Esophagus muscularis mucosa (tissue), 4 donors: ENCODE data around the gene PIGB. TPM values are rescaled to one million over a fixed set of nuclear protein-coding genes. Genes with fewer than 3 reads are reported as not detected.

ENCODE experiments used
- DNase-seq: peaks from one replicate; pipeline ENCODE4 v3.0.0-alpha.2; 2017; ENCODE audit errors: extremely low spot score
- H3K27ac ChIP-seq, 4 donors: fragments of 200-600 bp; sonication (generic); replicated peaks in 1 of 4; 1 replicate in 3 of 4; 2 replicates in 1 of 4; pipeline ENCODE4 v1.5.1; 2016 to 2019; ENCODE audit warnings: mild to moderate bottlenecking in 1 of 4
- H3K27me3 ChIP-seq, 4 donors: fragments of 200-600 bp; sonication (generic); one replicate each; pipeline versions ENCODE4 v1.5.1 to v1.6.0; 2016 to 2019
- H3K36me3 ChIP-seq, 4 donors: fragments of 200-600 bp; sonication (generic); one replicate each; pipeline ENCODE4 v1.5.1; 2016 to 2019
- H3K4me1 ChIP-seq, 4 donors: fragments of 200-600 bp; sonication (generic); one replicate each; pipeline ENCODE4 v1.5.1; 2016 to 2019
- H3K4me3 ChIP-seq, 4 donors: fragments of 200-600 bp; sonication (generic); 1 replicate in 2 of 4; 2 replicates in 2 of 4; pipeline ENCODE4 v1.5.1; 2016 to 2019; ENCODE audit warnings: mild to moderate bottlenecking in 4 of 4, moderate library complexity in 1 of 4
- H3K9me3 ChIP-seq, 4 donors: fragments of 200-600 bp; sonication (generic); 1 replicate in 3 of 4; 2 replicates in 1 of 4; pipeline ENCODE4 v1.5.1; 2016 to 2019
- EP300 ChIP-seq: sonication (generic); formaldehyde crosslinking; IDR thresholded peaks from one replicate; pipeline ENCODE4 v1.6.1; 2017; ENCODE audit warnings: antibody characterized with exemption
- POLR2A ChIP-seq: fragments of 450-650 bp; IDR thresholded peaks from one replicate; pipeline ENCODE4 v1.6.1; 2017; ENCODE audit warnings: antibody characterized with exemption, moderate library complexity, mild to moderate bottlenecking, low read depth
- POLR2AphosphoS5 ChIP-seq, 2 donors: sonication (generic); formaldehyde crosslinking; IDR thresholded peaks; one replicate each; pipeline ENCODE4 v1.6.1; 2017; ENCODE audit warnings: antibody characterized with exemption in 2 of 2
- WGBS: methylation state at CpG from one replicate; pipeline ENCODE4 v1.1.5; 2018; 5-methylcytosine and 5-hydroxymethylcytosine counted together
- intact Hi-C: fragments of 100-400 bp; cut with DNase I; formaldehyde crosslinking; loops from one replicate; pipeline ENCODE4 v1.15.1; 2023
- total RNA-seq, 4 donors: library from RNA; depleted of rRNA; stranded (reverse); fragments of >200 nt; gene quantifications; one replicate each; pipeline versions ENCODE4 v1.1.0 to v1.2.1, GENCODE V29; 2016
- TF ChIP-seq, protein P1 (sequence below), 3 experiments: fragments of 200-600 bp in 2 of 3; fragments of 450-650 bp in 1 of 3; sonication (generic) in 2 of 3; IDR thresholded peaks; one replicate each; pipeline ENCODE4 v1.5.1; 2017 to 2019; ENCODE audit warnings: antibody characterized with exemption in 3 of 3, mild to moderate bottlenecking in 2 of 3, moderate library complexity in 1 of 3

PIGB gene
- total RNA-seq, 4 donors from 2014 or later = 4.5 to 9.6 (median 6.5) TPM

DNA sequence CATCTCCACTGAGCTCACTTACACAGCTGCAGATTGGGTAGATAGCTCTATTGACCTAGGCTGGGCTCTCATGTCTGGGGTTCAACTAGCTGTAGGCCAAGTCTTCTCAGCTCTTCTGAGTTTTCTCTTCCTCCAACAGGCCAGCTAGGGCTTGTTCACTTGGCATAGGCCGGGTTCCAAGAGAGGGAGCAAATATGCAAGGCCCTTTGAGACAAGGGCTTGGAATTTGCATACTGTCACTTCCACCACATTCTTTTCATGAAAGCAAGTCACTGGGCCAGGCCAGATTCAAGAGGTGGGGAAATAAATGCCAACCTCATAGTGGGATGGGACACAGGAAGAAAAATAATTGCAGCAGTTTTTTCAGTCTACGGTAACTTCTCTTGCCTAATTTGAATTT is 25.2 kb downstream of the PIGB start:
- Histone ChIP-seq H3K4me1 (no peaks in the 10 kb centered on the region), H3K36me3 (peaks cover 7 to 45% (median 13%) of the 10 kb centered on the region in 4 donors), H3K4me3 (no peak overlapping the region), H3K27ac (no peak overlapping the region), H3K9me3 (no peaks in the 10 kb centered on the region), H3K27me3 (no peaks in the 10 kb centered on the region)
- WGBS = 86% methylated on average over 2 of the region's 2 CpGs
- intact Hi-C loops = no loop called here
- no peak for DNase-seq
- TF ChIP-seq, protein P1, sequence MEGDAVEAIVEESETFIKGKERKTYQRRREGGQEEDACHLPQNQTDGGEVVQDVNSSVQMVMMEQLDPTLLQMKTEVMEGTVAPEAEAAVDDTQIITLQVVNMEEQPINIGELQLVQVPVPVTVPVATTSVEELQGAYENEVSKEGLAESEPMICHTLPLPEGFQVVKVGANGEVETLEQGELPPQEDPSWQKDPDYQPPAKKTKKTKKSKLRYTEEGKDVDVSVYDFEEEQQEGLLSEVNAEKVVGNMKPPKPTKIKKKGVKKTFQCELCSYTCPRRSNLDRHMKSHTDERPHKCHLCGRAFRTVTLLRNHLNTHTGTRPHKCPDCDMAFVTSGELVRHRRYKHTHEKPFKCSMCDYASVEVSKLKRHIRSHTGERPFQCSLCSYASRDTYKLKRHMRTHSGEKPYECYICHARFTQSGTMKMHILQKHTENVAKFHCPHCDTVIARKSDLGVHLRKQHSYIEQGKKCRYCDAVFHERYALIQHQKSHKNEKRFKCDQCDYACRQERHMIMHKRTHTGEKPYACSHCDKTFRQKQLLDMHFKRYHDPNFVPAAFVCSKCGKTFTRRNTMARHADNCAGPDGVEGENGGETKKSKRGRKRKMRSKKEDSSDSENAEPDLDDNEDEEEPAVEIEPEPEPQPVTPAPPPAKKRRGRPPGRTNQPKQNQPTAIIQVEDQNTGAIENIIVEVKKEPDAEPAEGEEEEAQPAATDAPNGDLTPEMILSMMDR (IDR thresholded peaks at IDR 0.05) = no peak
- TF ChIP-seq POLR2AphosphoS5 (IDR thresholded peaks at IDR 0.05) (no peak), EP300 (no peak), POLR2A (no peak)

DNA sequence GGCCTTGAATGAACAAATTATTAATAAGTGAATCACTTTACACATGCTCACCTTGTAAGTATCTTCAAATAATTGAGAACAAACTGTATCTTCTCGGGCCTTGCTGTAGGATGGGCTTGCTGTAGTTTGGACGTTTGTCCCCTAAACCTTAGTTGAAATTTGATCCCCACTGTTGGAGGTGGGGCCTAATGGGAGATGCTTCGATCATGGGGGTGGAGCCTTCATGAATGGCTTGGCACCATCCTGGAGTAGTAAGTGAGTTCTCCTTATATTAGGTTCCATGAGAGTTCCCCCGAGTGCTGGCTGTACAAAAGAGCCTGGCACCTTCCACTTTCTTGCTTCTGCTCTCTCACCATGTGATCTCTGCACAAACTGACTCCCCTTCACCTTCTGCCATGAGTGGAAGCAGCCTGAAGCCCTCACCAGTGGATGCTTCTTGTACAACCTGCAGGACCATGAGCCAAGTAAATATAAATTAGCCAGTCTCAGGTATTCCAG is 29.3 kb downstream of the PIGB start:
- Histone ChIP-seq H3K36me3 (peaks cover 0 to 39% (median 11%) of the 10 kb centered on the region in 4 donors), H3K9me3 (no peaks in the 10 kb centered on the region), H3K4me1 (no peaks in the 10 kb centered on the region), H3K4me3 (no peak overlapping the region), H3K27ac (no peak overlapping the region), H3K27me3 (no peaks in the 10 kb centered on the region)
- intact Hi-C loops = no loop called here
- 72% methylated on average over 4 of the region's 4 CpGs for WGBS
- DNase-seq = no peak
- TF ChIP-seq EP300 (no peak), POLR2AphosphoS5 (IDR thresholded peaks at IDR 0.05) (no peak)
- TF ChIP-seq, protein P1 (IDR thresholded peaks at IDR 0.05) = no peak

DNA sequence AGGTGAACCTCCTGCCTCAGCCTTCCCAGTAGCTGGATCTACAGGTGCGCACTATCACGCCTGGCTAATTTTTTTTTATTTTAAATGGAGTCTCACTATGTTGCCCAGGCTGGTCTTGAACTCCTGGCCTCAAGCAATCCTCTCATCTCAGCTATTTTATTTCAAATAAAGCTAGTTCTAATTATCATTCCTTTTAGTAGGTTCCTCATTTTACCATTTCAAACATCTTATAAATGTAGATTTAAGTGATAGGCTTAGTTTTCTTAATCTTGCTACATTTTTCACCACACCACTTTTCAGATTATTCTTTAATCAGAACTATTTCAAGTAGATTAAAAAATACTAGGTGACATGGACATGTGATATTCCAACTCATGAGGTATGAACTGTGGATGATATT is 30.3 kb downstream of the PIGB start:
- WGBS = 100% methylated on average over 2 of the region's 2 CpGs
- intact Hi-C loops = no loop called here
- H3K36me3 ChIP-seq = peaks cover 0 to 37% (median 11%) of the 10 kb centered on the region in 4 donors
- no peak overlapping the region for H3K4me3 ChIP-seq
- no peaks in the 10 kb centered on the region for H3K4me1 ChIP-seq
- DNase-seq = no peak
- no peaks in the 10 kb centered on the region for H3K9me3 ChIP-seq
- H3K27ac ChIP-seq = no peak overlapping the region
- H3K27me3 ChIP-seq = no peaks in the 10 kb centered on the region
- TF ChIP-seq, protein P1 (IDR thresholded peaks at IDR 0.05) = no peak
- TF ChIP-seq EP300 = no peak
- TF ChIP-seq POLR2AphosphoS5 (IDR thresholded peaks at IDR 0.05) = no peak
- TF ChIP-seq POLR2A = no peak

DNA sequence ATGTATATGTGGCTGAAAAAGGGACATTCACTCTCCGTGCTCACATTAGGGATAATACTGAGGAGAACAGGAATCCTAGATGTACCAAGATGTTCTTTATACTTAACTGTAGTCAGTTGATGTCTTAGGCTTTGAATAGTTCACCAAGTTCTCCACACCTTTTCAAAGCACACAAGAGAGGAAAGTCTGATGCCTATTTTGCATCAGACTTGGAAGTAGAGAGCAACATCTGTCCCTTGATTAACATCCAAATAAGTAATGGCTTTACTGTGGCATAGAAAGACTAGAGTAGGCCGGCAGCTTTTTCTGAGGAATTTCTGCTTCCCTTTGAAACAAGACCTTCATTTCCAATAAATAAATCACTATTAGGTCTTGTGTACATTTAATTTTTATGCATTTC is 34.0 kb downstream of the PIGB start:
- TF ChIP-seq, protein P1 (IDR thresholded peaks at IDR 0.05) = no peak
- TF ChIP-seq POLR2A (no peak), POLR2AphosphoS5 (IDR thresholded peaks at IDR 0.05) (no peak), EP300 (no peak)

DNA sequence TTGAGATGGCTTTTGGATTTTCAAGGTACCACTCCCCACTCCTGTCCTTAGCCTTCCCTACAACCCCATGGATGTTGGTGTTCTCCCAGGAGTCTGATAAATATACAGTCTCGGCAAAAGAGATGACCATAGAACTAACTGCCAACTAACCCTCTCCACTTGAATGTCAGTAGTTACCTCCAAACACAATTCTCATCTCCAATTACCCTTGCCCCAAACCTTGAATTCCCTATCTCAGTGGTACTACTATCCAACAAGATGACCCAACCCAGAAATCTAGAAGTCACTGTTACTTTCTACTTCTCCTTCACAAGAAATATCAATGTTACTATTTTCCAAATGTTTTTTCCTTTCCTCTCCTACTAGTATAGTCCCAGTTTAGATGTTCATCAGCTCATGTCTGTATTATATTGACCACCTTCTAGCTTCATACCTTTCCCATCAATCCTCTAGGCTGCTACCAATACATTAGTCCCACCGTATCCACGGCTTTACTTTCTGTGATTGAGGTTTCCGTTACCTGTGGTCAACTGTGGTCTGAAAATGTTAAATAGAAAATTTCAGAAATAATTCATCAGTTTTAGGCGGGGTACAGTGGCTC is 38.1 kb downstream of the PIGB start:
- no peak overlapping the region for H3K27ac ChIP-seq
- H3K4me3 ChIP-seq = no peak overlapping the region
- intact Hi-C loops = no loop called here
- 98% methylated on average over 5 of the region's 5 CpGs for WGBS
- TF ChIP-seq EP300 = no peak
- peaks cover 8 to 82% (median 37%) of the 10 kb centered on the region in 4 donors for H3K36me3 ChIP-seq
- DNase-seq = no peak
- no peaks in the 10 kb centered on the region for H3K9me3 ChIP-seq
- H3K4me1 ChIP-seq = no peaks in the 10 kb centered on the region
- H3K27me3 ChIP-seq = no peaks in the 10 kb centered on the region

More for the DNA sequence above, 34.0 kb downstream of the PIGB start:
- Histone ChIP-seq H3K4me3 (no peak overlapping the region), H3K4me1 (no peaks in the 10 kb centered on the region), H3K36me3 (peaks cover 0 to 60% (median 23%) of the 10 kb centered on the region in 4 donors), H3K27me3 (no peaks in the 10 kb centered on the region), H3K9me3 (no peaks in the 10 kb centered on the region), H3K27ac (no peak overlapping the region)
- 88% methylated on average over 2 of the region's 2 CpGs for whole genome bisulfite sequencing
- intact Hi-C loops = no loop called here
- DNase-seq = no peak
